Middle frontal gyrus (tissue), 1 donor: ENCODE measurements around the gene ZMYND15.

Experiments used
- DNase-seq: peaks from one replicate; pipeline ENCODE4 v3.0.0-alpha.2; 2015; ENCODE audit warnings: low spot score; ENCODE audit errors: extremely low spot score

The ZMYND15 gene

GRCh38 chr17:4715063-4715744 lies 24.4 kb upstream of the ZMYND15 start:
- no peak for DNase-seq

GRCh38 chr17:4716081-4716480 lies 23.6 kb upstream of the ZMYND15 start:
- DNase-seq = no peak

DNA sequence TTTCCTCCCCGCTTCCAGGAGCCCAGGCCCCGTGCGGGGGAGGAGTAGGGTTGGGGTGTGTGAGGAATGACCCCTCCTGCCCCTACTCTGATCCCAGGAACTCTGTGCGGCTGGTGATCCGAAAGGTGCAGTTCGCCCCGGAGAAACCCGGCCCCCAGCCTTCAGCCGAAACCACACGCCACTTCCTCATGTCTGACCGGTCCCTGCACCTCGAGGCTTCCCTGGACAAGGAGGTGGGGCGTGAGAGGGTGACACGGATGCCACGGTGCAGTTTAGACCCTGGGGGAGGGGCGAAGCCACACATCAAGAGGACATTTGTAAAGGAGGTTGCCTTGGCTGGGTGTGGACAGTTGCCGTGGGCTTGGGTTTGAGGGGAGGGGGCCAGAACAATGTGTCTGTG lies 21.8 kb upstream of the ZMYND15 start:
- no peak for DNase-seq

DNA sequence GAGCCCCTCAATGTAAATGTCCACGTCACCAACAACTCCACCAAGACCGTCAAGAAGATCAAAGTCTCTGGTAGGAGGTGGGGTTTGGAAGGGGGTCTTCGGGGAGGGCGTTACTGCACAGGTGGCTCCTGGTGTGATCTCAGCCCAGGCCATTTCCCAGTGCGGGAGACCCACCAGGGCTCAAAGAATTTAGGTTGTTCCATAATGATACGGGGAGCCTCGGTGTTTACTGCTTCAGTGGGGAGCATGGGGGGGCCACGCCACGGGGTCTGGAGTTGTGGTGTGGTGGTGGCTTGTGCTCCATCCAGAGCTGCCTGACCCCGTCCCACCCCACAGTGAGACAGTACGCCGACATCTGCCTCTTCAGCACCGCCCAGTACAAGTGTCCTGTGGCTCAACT lies 21.4 kb upstream of the ZMYND15 start:
- DNase-seq = no peak

DNA sequence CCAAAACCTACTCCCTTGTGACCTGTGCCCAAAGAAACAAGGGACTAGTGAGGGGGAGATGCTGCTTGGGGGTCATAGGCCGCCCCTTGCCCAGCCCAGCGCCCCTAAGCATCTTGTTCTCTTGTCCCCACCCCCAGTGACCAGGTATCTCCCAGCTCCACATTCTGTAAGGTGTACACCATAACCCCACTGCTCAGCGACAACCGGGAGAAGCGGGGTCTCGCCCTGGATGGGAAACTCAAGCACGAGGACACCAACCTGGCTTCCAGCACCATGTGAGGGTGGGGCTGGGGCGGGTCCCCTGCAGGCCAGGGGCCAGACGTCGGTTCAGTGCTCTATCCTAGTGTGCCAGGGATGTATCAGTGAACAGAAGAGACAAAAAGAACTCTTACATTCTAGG lies 20.5 kb upstream of the ZMYND15 start:
- no peak for DNase-seq

DNA sequence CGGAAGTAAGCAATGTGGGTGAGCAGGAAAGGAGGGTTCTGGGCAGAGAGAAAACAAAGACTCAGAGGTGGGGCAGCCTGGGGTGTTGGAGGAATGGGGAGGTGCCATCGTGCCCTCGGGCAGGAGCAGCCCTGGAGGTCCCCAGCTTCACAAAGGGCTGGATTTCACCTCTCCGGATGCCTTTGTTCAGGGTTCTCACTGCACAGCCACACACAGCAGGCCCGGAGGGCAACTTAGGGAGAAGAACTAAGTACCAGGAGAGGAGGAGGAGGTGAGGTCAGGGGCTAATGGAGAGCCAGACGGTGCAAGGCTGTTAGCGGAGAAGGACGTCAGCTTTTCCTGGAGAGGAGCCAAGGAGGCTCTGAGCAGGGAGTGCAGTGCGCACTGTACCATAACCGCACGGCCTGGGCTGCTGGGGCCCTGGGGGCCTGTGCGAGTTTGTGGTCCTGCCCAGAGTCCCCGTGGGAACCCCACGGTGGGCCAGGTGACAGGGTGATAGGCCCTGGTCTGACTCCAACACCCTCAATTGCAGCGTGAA lies 19.9 kb upstream of the ZMYND15 start:
- no peak for DNase-seq

DNA sequence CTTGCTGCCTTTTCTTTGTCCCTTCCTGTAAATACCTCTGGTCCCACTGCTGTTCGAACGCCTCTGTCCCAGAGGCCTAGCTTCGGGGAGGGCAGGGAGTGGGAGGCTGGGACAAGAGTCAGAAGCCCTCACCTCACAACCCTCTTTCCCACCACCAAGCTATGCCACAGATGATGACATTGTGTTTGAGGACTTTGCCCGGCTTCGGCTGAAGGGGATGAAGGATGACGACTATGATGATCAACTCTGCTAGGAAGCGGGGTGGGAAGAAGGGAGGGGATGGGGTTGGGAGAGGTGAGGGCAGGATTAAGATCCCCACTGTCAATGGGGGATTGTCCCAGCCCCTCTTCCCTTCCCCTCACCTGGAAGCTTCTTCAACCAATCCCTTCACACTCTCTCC lies 18.8 kb upstream of the ZMYND15 start:
- DNase-seq = no peak

GRCh38 chr17:4721203-4722135 lies 18.2 kb upstream of the ZMYND15 start:
- no peak for DNase-seq

GRCh38 chr17:4722678-4723240 lies 16.9 kb upstream of the ZMYND15 start:
- DNase-seq = no peak

- no peak for DNase-seq
These were observed 15.0 kb upstream of the ZMYND15 start for GRCh38 chr17:4724650-4725049.

- DNase-seq = no peak
These were observed 13.9 kb upstream of the ZMYND15 start for GRCh38 chr17:4725646-4726310.

- DNase-seq = no peak
These were observed 11.5 kb upstream of the ZMYND15 start for GRCh38 chr17:4728124-4728523.

DNA sequence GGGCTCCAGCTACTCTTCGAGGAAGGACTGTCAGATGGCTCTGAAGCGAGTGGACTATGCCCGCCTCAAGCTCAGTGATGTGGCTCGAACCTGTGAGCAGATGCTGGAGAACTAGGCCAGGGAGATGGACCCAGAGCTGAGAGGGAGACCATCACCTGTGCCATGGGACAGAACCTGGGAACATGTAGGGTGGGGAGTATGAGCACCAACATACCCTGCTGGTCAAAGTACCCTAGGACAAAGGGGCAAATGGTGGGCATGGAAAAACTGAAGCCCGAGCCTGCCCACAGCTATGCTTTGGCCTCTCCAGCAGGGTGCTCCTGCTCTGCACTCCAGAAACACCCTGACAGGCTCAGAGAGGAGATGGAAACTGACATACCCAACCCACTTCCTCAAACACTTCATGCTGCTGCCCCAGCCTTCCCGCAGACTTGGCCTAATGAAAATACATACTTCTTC lies 6.5 kb upstream of the ZMYND15 start:
- no peak for DNase-seq

DNA sequence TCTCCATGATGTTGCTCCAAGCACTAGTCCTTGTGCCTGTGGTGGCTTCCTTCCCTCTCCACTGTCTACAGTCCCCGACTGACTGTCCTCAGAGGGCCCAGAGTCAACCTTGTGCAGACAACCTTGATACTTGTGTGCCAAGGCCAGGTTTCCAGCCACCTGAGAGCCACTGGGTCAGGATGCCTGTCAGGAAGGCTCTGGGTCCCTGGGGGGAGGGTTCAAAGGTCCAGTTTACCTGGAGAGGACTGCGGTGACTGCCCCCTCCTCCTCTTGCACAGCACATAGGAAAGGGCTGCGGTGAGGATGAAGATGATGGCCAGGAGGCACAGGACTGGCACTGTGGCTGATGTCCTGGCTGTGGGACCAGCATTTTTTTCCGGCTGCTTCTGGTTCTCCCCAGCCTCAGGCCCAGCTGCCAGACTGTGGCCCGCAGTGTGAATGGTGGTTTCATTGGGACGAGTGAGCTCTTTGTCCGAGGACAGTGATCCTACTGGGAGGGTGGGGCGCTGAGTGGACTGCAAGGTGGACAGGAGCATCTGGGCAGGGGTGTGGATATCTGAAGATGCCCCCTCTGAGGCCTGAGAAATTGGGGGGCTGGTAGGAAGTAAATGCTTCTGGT lies 4.7 kb upstream of the ZMYND15 start:
- DNase-seq = no peak

GRCh38 chr17:4735876-4736651 lies 3.6 kb upstream of the ZMYND15 start:
- no peak for DNase-seq

GRCh38 chr17:4738136-4739121 lies 1.2 kb upstream of the ZMYND15 start:
- DNase-seq = no peak

- no peak for DNase-seq
These were observed 355 bp downstream of the ZMYND15 start for GRCh38 chr17:4740025-4740351.

DNA sequence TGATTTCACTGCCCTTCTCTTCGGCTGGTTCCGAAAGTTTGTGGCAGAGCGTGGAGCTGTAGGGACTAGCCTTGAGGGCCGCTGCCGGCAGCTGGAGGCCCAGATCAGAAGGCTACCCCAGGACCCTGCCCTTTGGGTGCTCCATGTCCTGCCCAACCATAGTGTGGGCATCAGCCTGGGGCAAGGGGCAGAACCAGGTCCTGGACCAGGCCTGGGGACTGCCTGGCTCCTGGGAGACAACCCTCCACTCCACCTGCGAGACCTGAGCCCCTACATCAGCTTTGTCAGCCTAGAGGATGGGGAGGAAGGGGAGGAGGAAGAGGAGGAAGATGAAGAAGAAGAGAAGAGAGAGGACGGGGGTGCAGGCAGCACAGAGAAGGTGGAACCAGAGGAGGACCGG lies 951 bp downstream of the ZMYND15 start:
- no peak for DNase-seq

DNA sequence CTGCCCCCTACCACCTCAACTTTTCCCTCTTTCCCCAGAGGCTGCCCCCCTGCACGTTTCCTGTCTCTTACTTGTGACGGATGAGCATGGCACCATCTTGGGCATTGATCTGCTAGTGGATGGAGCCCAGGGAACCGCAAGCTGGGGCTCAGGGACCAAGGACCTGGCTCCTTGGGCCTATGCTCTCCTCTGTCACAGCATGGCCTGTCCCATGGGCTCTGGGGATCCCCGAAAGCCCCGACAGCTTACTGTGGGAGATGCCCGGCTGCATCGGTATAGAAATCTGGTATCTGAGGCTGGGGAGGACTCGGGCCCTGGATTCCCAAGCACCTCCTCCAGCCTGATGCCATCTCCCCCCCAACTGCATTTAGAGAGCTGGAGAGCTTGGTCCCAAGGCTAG lies 1.9 kb downstream of the ZMYND15 start:
- DNase-seq = no peak
